H9 (cell line): ENCODE measurements around the gene CCDC57. TPM values are rescaled to one million over a fixed set of nuclear protein-coding genes. Genes with fewer than 3 reads are reported as not detected.

ENCODE experiments used
- DNase-seq: peaks from one replicate; pipeline ENCODE4 v3.0.0-alpha.2; 2017
- H2AFZ ChIP-seq: one replicate; pipeline ENCODE4 v1.6.1; 2013; ENCODE audit warnings: mild to moderate bottlenecking, low read length, control low read depth, moderate library complexity
- H2AK5ac ChIP-seq: 2 replicates; pipeline ENCODE4 v1.6.1; 2013; ENCODE audit warnings: low read length, control low read depth, mixed read lengths; ENCODE audit not compliant: insufficient read length
- H2BK120ac ChIP-seq: one replicate; pipeline ENCODE4 v1.6.1; 2013; ENCODE audit warnings: low read depth, mild to moderate bottlenecking, low read length, control low read depth, inconsistent platforms; ENCODE audit not compliant: poor library complexity, severe bottlenecking
- H2BK12ac ChIP-seq: 2 replicates; pipeline ENCODE4 v1.6.1; 2013; ENCODE audit warnings: low read length, control low read depth, mixed read lengths, low read depth; ENCODE audit not compliant: insufficient read length
- H2BK15ac ChIP-seq: 2 replicates; pipeline ENCODE4 v1.6.1; 2013; ENCODE audit warnings: low read depth, low read length, control low read depth
- H2BK20ac ChIP-seq: one replicate; pipeline ENCODE4 v1.6.1; 2013; ENCODE audit warnings: low read depth, mild to moderate bottlenecking, low read length, control low read depth, inconsistent platforms; ENCODE audit not compliant: poor library complexity, severe bottlenecking
- H2BK5ac ChIP-seq: 2 replicates; pipeline ENCODE4 v1.6.1; 2013; ENCODE audit warnings: low read length, control low read depth, mixed read lengths; ENCODE audit not compliant: insufficient read length
- H3K14ac ChIP-seq: 2 replicates; pipeline ENCODE4 v1.6.1; 2013; ENCODE audit warnings: low read length, control low read depth; ENCODE audit not compliant: insufficient read depth
- H3K18ac ChIP-seq: 2 replicates; pipeline ENCODE4 v1.6.1; 2013; ENCODE audit warnings: low read depth, mild to moderate bottlenecking, mixed read lengths, low read length, control low read depth; ENCODE audit not compliant: insufficient read length
- H3K23ac ChIP-seq: 2 replicates; pipeline ENCODE4 v1.6.1; 2013; ENCODE audit warnings: low read length, control low read depth, mixed read lengths, low read depth; ENCODE audit not compliant: insufficient read length
- H3K23me2 ChIP-seq: 2 replicates; pipeline ENCODE4 v1.6.1; 2013; ENCODE audit warnings: low read depth, mild to moderate bottlenecking, mixed read lengths, low read length, control low read depth; ENCODE audit not compliant: insufficient read length, poor library complexity, severe bottlenecking
- H3K27ac ChIP-seq: 2 replicates; pipeline ENCODE4 v1.5.1; 2013; ENCODE audit warnings: low read length, control low read depth, mixed read lengths, low read depth; ENCODE audit not compliant: insufficient read length
- H3K27me3 ChIP-seq: 2 replicates; pipeline ENCODE4 v1.6.1; 2013; ENCODE audit warnings: low read length, control low read depth, inconsistent platforms; ENCODE audit not compliant: insufficient read depth
- H3K4ac ChIP-seq: 2 replicates; pipeline ENCODE4 v1.6.1; 2013; ENCODE audit warnings: low read depth, mild to moderate bottlenecking, control low read depth, inconsistent platforms, low read length, moderate library complexity
- H3K4me1 ChIP-seq: 2 replicates; pipeline ENCODE4 v1.6.1; 2013; ENCODE audit warnings: low read length, control low read depth, inconsistent platforms; ENCODE audit not compliant: insufficient read depth
- H3K4me2 ChIP-seq: 2 replicates; pipeline ENCODE4 v1.6.1; 2013; ENCODE audit warnings: low read length, control low read depth, mixed read lengths; ENCODE audit not compliant: insufficient read length, insufficient read depth
- H3K56ac ChIP-seq: 2 replicates; pipeline ENCODE4 v1.6.1; 2013; ENCODE audit warnings: low read depth, mild to moderate bottlenecking, mixed read lengths, low read length, control low read depth; ENCODE audit not compliant: insufficient read length
- H3K79me1 ChIP-seq: 2 replicates; pipeline ENCODE4 v1.6.1; 2013; ENCODE audit warnings: low read depth, mild to moderate bottlenecking, moderate library complexity, low read length, control low read depth, inconsistent platforms; ENCODE audit not compliant: insufficient read depth, poor library complexity, severe bottlenecking
- H3K79me2 ChIP-seq: 2 replicates; pipeline ENCODE4 v1.6.1; 2013; ENCODE audit warnings: low read length, control low read depth, inconsistent platforms; ENCODE audit not compliant: insufficient read depth
- H3K9ac ChIP-seq: 2 replicates; pipeline ENCODE4 v1.6.1; 2013; ENCODE audit warnings: low read length, control low read depth, mixed read lengths; ENCODE audit not compliant: insufficient read length; ENCODE audit errors: extremely low read depth
- H3K9me3 ChIP-seq: one replicate; pipeline ENCODE4 v1.6.1; 2013; ENCODE audit warnings: low read depth, low read length, inconsistent platforms; ENCODE audit not compliant: control insufficient read depth
- H3T11ph ChIP-seq: one replicate; pipeline ENCODE4 v1.6.1; 2013; ENCODE audit warnings: mild to moderate bottlenecking, low read length, control low read depth, inconsistent platforms
- H4K20me1 ChIP-seq: one replicate; pipeline ENCODE4 v1.6.1; 2013; ENCODE audit not compliant: control insufficient read depth, insufficient read length, insufficient read depth
- H4K5ac ChIP-seq: 2 replicates; pipeline ENCODE4 v1.6.1; 2013; ENCODE audit warnings: low read depth, mild to moderate bottlenecking, mixed read lengths, low read length, control low read depth; ENCODE audit not compliant: insufficient read length
- H4K8ac ChIP-seq: replicated peaks from 2 replicates; pipeline ENCODE4 v1.6.1; 2013; ENCODE audit warnings: low read length, control low read depth, mixed read lengths, low read depth; ENCODE audit not compliant: insufficient read length
- H4K91ac ChIP-seq: 2 replicates; pipeline ENCODE4 v1.6.1; 2013; ENCODE audit warnings: low read depth, mild to moderate bottlenecking, moderate library complexity, mixed read lengths, low read length, control low read depth; ENCODE audit not compliant: insufficient read length
- H3K27ac Mint-ChIP-seq, 3 experiments: 2 replicates in 2 of 3; 3 replicates in 1 of 3; pipeline ENCODE4 v1.8.0; 2020 to 2021; ENCODE audit warnings: mixed read lengths in 3 of 3, mild to moderate bottlenecking in 1 of 3, moderate library complexity in 1 of 3
- H3K27me3 Mint-ChIP-seq: 2 replicates; pipeline ENCODE4 v1.8.0; 2021; ENCODE audit warnings: low read depth, mild to moderate bottlenecking, moderate library complexity, mixed read lengths
- H3K36me3 Mint-ChIP-seq, 3 experiments: 2 replicates in 2 of 3; 3 replicates in 1 of 3; pipeline ENCODE4 v1.8.0; 2020 to 2021; ENCODE audit warnings: low read depth in 3 of 3, mixed read lengths in 3 of 3; ENCODE audit not compliant: insufficient read depth in 1 of 3
- H3K4me1 Mint-ChIP-seq, 2 experiments: 2 replicates each; pipeline ENCODE4 v1.8.0; 2020; ENCODE audit warnings: mixed read lengths in 2 of 2
- H3K4me3 Mint-ChIP-seq, 2 experiments: 2 replicates in 1 of 2; 3 replicates in 1 of 2; pipeline ENCODE4 v1.8.0; 2020 to 2021; ENCODE audit warnings: mild to moderate bottlenecking in 2 of 2, mixed read lengths in 2 of 2, moderate library complexity in 1 of 2
- H3K9me3 Mint-ChIP-seq, 2 experiments: 2 replicates in 1 of 2; 3 replicates in 1 of 2; pipeline ENCODE4 v1.8.0; 2020; ENCODE audit warnings: mild to moderate bottlenecking in 2 of 2, mixed read lengths in 2 of 2, moderate library complexity in 1 of 2
- CTCF ChIP-seq: fragments of 200-600 bp; sonication (generic); conservative IDR thresholded peaks from 3 replicates; pipeline ENCODE4 v1.8.0; 2021; ENCODE audit warnings: antibody characterized with exemption, mild to moderate bottlenecking
- WGBS: extraction: QIAGEN DNeasy Blood & Tissue Kit; methylation state at CpG from one replicate; pipeline ENCODE4 v1.1.7; 2013; ENCODE audit warnings: missing lambda C conversion rate, low lambda C conversion rate, mixed read lengths; ENCODE audit not compliant: insufficient read length; ENCODE audit errors: extremely low coverage; 5-methylcytosine and 5-hydroxymethylcytosine counted together
- total RNA-seq: library from RNA; stranded (reverse); gene quantifications from 2 replicates; pipeline ENCODE4 v1.2.1, GENCODE V29; 2021

Gene CCDC57
- total RNA-seq, 1 experiment from 2014 or later, result 11.0 TPM

GRCh38 chr17:82223517-82223916 lies 10.9 kb upstream of the CCDC57 start:
- DNase-seq, result no peak
- Histone ChIP-seq H4K5ac (no peak overlapping the region), H3K27ac (no peak overlapping the region), H3K56ac (no peak overlapping the region), H3K79me1 (no peaks in the 10 kb centered on the region), H2BK15ac (no peak overlapping the region), H3K23ac (no peak overlapping the region), H3K4me1 (no peaks in the 10 kb centered on the region), H3K27me3 (peaks cover 8% of the 10 kb centered on the region; the same call in 1 of the 2 replicates), H3K79me2 (no peaks in the 10 kb centered on the region), H2BK120ac (no peak overlapping the region), H3K9me3 (no peaks in the 10 kb centered on the region), H3K9ac (no peak overlapping the region), H3K23me2 (peaks cover 3% of the 10 kb centered on the region), H3T11ph (no peak overlapping the region), H2AK5ac (no peak overlapping the region), H3K4ac (no peak overlapping the region), H4K20me1 (peaks cover 2% of the 10 kb centered on the region), H3K14ac (no peak overlapping the region), H4K91ac (no peak overlapping the region), H3K4me2 (no peak overlapping the region), H2BK20ac (no peak overlapping the region), H4K8ac (no peak overlapping the region), H2BK5ac (no peak overlapping the region), H3K18ac (no peak overlapping the region), H2BK12ac (no peak overlapping the region), H2AFZ (no peak overlapping the region)
- no peaks in the 10 kb centered on the region; a peak in 1 of 7 replicates for H3K36me3 Mint-ChIP-seq
- H3K27me3 Mint-ChIP-seq, result peaks cover 57% of the 10 kb centered on the region
- no peaks in the 10 kb centered on the region for H3K4me1 Mint-ChIP-seq
- H3K4me3 Mint-ChIP-seq, result no peak overlapping the region
- H3K9me3 Mint-ChIP-seq, result 0 out of 5 replicates have a peak, but pooled peaks cover 0 to 3% of the 10 kb centered on the region in 2 experiments
- no CpG with 5 or more reads among the region's 5 CpGs for WGBS
- H3K27ac Mint-ChIP-seq, result no peak overlapping the region
- TF ChIP-seq CTCF, result no peak
